ENCODE results near the gene PRKN. TPM values are rescaled to one million over a fixed set of nuclear protein-coding genes. Genes with fewer than 3 reads are reported as not detected.

Gene PRKN
- total and polyA plus RNA-seq, 2 experiments from 2014 or later = 0.10 to 0.84 TPM

DNA sequence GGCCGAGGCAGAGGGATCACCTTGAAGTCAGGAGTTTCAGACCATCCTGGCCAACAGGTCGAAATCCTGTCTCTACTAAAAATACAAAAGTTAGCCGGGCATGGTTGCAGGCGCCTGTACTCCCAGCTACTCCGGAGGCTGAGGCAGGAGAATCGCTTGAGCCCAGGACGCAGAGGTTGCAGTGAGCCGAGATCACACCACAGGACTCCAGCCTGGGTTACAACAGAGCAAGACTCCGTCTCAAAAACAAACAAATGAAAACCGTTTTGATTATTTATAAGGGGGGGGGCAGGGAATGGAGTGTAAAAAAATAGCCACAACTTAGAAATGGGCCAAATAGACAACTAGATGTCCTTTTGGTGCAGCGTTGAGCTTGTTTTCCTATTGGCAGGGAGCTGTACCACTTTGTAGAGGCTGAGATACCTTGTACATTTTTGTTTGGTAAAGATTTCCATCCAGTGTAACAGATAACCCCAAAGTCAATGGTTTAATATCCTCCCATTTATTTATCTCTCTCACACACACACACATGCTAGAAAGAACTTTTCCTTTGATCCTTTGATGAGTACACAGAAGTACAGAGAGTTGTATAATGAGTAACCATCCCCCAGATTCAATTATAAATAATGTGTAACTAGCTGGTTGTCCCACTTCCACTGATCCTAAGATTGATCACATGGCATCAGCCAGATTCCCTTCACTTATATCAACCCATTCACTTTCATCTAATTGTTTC lies 477.5 kb downstream of the PRKN start (continued):
- TF ChIP-seq REST (IDR thresholded peaks at IDR 0.05; ENCODE audit: unreplicated experiment) = no peak
- no peak for TF ChIP-seq CREB1 (CRISPR knock-in tag; IDR thresholded peaks at IDR 0.05; ENCODE audit: low read depth)

GRCh38 chr6:162245830-162246420 lies 481.6 kb downstream of the PRKN start:
- no peak overlapping the region for H3K4me3 Mint-ChIP-seq
- H3K4me2 ChIP-seq = no peak overlapping the region
- H3K4me1 Mint-ChIP-seq = no peaks in the 10 kb centered on the region
- no peaks in the 10 kb centered on the region for H3K79me2 ChIP-seq (replicated peaks; ENCODE audit: insufficient read depth)
- H3K36me3 ChIP-seq (ENCODE audit: insufficient read depth) = no peaks in the 10 kb centered on the region
- no peaks in the 10 kb centered on the region for H3F3A ChIP-seq (replicated peaks; ENCODE audit: low read depth)
- H3K27ac ChIP-seq (ENCODE audit: low read depth) = no peak overlapping the region
- ATAC-seq (no peak), DNase-seq (ENCODE audit: low spot score) (no peak)
- H2AFZ ChIP-seq = no peak overlapping the region
- H3K9me3 Mint-ChIP-seq = no peaks in the 10 kb centered on the region
- H4K20me1 ChIP-seq (replicated peaks; ENCODE audit: insufficient read depth) = no peaks in the 10 kb centered on the region
- no peaks in the 10 kb centered on the region for H3K36me3 Mint-ChIP-seq (ENCODE audit: low read depth)
- H3K27me3 ChIP-seq (ENCODE audit: insufficient read depth) = no peaks in the 10 kb centered on the region
- no peaks in the 10 kb centered on the region for H3K27me3 Mint-ChIP-seq (ENCODE audit: insufficient read depth, low read depth, poor library complexity)
- no peaks in the 10 kb centered on the region for H3K9me2 ChIP-seq (ENCODE audit: insufficient read depth)
- H3K27ac Mint-ChIP-seq = no peak overlapping the region
- H3K4me3 ChIP-seq = no peak overlapping the region
- H3K4me1 ChIP-seq (ENCODE audit: insufficient read depth) = no peaks in the 10 kb centered on the region
- no peak for TF ChIP-seq NANOG (IDR thresholded peaks at IDR 0.05; ENCODE audit: borderline replicate concordance)
- TF ChIP-seq POLR2AphosphoS5 (IDR thresholded peaks at IDR 0.05; ENCODE audit: low read depth) = no peak
- TF ChIP-seq, protein P1, sequence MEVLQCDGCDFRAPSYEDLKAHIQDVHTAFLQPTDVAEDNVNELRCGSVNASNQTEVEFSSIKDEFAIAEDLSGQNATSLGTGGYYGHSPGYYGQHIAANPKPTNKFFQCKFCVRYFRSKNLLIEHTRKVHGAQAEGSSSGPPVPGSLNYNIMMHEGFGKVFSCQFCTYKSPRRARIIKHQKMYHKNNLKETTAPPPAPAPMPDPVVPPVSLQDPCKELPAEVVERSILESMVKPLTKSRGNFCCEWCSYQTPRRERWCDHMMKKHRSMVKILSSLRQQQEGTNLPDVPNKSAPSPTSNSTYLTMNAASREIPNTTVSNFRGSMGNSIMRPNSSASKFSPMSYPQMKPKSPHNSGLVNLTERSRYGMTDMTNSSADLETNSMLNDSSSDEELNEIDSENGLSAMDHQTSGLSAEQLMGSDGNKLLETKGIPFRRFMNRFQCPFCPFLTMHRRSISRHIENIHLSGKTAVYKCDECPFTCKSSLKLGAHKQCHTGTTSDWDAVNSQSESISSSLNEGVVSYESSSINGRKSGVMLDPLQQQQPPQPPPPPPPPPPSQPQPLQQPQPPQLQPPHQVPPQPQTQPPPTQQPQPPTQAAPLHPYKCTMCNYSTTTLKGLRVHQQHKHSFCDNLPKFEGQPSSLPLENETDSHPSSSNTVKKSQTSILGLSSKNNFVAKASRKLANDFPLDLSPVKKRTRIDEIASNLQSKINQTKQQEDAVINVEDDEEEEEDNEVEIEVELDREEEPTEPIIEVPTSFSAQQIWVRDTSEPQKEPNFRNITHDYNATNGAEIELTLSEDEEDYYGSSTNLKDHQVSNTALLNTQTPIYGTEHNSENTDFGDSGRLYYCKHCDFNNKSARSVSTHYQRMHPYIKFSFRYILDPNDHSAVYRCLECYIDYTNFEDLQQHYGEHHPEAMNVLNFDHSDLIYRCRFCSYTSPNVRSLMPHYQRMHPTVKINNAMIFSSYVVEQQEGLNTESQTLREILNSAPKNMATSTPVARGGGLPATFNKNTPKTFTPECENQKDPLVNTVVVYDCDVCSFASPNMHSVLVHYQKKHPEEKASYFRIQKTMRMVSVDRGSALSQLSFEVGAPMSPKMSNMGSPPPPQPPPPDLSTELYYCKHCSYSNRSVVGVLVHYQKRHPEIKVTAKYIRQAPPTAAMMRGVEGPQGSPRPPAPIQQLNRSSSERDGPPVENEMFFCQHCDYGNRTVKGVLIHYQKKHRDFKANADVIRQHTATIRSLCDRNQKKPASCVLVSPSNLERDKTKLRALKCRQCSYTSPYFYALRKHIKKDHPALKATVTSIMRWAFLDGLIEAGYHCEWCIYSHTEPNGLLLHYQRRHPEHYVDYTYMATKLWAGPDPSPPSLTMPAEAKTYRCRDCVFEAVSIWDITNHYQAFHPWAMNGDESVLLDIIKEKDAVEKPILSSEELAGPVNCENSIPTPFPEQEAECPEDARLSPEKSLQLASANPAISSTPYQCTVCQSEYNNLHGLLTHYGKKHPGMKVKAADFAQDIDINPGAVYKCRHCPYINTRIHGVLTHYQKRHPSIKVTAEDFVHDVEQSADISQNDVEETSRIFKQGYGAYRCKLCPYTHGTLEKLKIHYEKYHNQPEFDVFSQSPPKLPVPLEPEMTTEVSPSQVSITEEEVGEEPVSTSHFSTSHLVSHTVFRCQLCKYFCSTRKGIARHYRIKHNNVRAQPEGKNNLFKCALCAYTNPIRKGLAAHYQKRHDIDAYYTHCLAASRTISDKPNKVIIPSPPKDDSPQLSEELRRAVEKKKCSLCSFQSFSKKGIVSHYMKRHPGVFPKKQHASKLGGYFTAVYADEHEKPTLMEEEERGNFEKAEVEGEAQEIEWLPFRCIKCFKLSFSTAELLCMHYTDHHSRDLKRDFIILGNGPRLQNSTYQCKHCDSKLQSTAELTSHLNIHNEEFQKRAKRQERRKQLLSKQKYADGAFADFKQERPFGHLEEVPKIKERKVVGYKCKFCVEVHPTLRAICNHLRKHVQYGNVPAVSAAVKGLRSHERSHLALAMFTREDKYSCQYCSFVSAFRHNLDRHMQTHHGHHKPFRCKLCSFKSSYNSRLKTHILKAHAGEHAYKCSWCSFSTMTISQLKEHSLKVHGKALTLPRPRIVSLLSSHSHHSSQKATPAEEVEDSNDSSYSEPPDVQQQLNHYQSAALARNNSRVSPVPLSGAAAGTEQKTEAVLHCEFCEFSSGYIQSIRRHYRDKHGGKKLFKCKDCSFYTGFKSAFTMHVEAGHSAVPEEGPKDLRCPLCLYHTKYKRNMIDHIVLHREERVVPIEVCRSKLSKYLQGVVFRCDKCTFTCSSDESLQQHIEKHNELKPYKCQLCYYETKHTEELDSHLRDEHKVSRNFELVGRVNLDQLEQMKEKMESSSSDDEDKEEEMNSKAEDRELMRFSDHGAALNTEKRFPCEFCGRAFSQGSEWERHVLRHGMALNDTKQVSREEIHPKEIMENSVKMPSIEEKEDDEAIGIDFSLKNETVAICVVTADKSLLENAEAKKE (CRISPR knock-in tag; IDR thresholded peaks at IDR 0.05) = no peak
- no peak for TF ChIP-seq ETS1 (IDR thresholded peaks at IDR 0.05)
- no peak for TF ChIP-seq REST (IDR thresholded peaks at IDR 0.05; ENCODE audit: unreplicated experiment)
- TF ChIP-seq CREB1 (CRISPR knock-in tag; IDR thresholded peaks at IDR 0.05; ENCODE audit: low read depth) = no peak
- TF ChIP-seq STAT1 (IDR thresholded peaks at IDR 0.05; ENCODE audit: unreplicated experiment) = no peak
- TF ChIP-seq JUNB (IDR thresholded peaks at IDR 0.05; ENCODE audit: unreplicated experiment) = no peak
- TF ChIP-seq EZH2phosphoT487 (IDR thresholded peaks at IDR 0.05; ENCODE audit: unreplicated experiment) = no peak

Data from GM23338 (cell line).